HepG2 (cell line): Measurements from ENCODE around the gene LRR1. TPM values are rescaled to one million over a fixed set of nuclear protein-coding genes. Genes with fewer than 3 reads are reported as not detected.
A peak's percentile ranks its signal among the peaks of the same experiment; 100 is the strongest.

Experiments
- ARNT ChIP-seq: fragments of 450-650 bp; IDR thresholded peaks from 2 replicates; pipeline ENCODE4 v1.6.1; 2017
- ATF7-NPFF ChIP-seq: sonication (generic); formaldehyde crosslinking; IDR thresholded peaks from 2 replicates; pipeline ENCODE4 v1.8.1; 2023; ENCODE audit warnings: mild to moderate bottlenecking, low read depth, missing genetic modification reagents, moderate library complexity
- BHLHE40 ChIP-seq: IDR thresholded peaks from 2 replicates; pipeline ENCODE4 v1.6.1; 2011; ENCODE audit warnings: low read length, improper control_type of control experiment
- DPF2 ChIP-seq: sonication (generic); formaldehyde crosslinking; IDR thresholded peaks from 2 replicates; pipeline ENCODE4 v1.4.0; 2020; ENCODE audit warnings: mild to moderate bottlenecking, low read depth, missing genetic modification reagents, borderline replicate concordance
- GLMP ChIP-seq: sonication (generic); formaldehyde crosslinking; IDR thresholded peaks from 2 replicates; pipeline ENCODE4 v1.9.0; 2021; ENCODE audit warnings: missing genetic modification reagents, mild to moderate bottlenecking, borderline replicate concordance
- HNF4A ChIP-seq: sonication (generic); formaldehyde crosslinking; IDR thresholded peaks from 2 replicates; pipeline ENCODE4 v1.4.0; 2020; ENCODE audit warnings: missing genetic modification reagents
- MYC ChIP-seq: sonication (generic); formaldehyde crosslinking; IDR thresholded peaks from 2 replicates; pipeline ENCODE4 v1.9.0; 2021; ENCODE audit warnings: missing genetic modification reagents, borderline replicate concordance
- PHF8 ChIP-seq: sonication (generic); formaldehyde crosslinking; IDR thresholded peaks from 2 replicates; pipeline ENCODE4 v1.5.0; 2020; ENCODE audit warnings: missing genetic modification reagents
- REXO4 ChIP-seq: sonication (generic); formaldehyde crosslinking; IDR thresholded peaks from 2 replicates; pipeline ENCODE4 v1.8.0; 2022; ENCODE audit warnings: missing genetic modification reagents, mild to moderate bottlenecking, borderline replicate concordance
- SMARCC2 ChIP-seq: fragments of 450-650 bp; IDR thresholded peaks from 2 replicates; pipeline ENCODE4 v1.6.1; 2017; ENCODE audit warnings: antibody characterized with exemption, mild to moderate bottlenecking
- SSRP1 ChIP-seq: IDR thresholded peaks from 2 replicates; pipeline ENCODE4 v1.6.1; 2016; ENCODE audit warnings: control low read depth
- ZFY ChIP-seq: sonication (generic); formaldehyde crosslinking; IDR thresholded peaks from 2 replicates; pipeline ENCODE4 v1.4.0; 2020; ENCODE audit warnings: missing genetic modification reagents
- ZMAT5 ChIP-seq: sonication (generic); formaldehyde crosslinking; IDR thresholded peaks from 2 replicates; pipeline ENCODE4 v1.5.0; 2020; ENCODE audit warnings: mild to moderate bottlenecking, low read depth, missing genetic modification reagents, borderline replicate concordance
- ZNF333 ChIP-seq: sonication (generic); formaldehyde crosslinking; IDR thresholded peaks from 2 replicates; pipeline ENCODE4 v1.4.0; 2020; ENCODE audit warnings: mild to moderate bottlenecking, missing genetic modification reagents, borderline replicate concordance
- ZNF512 ChIP-seq: sonication (generic); formaldehyde crosslinking; IDR thresholded peaks from 2 replicates; pipeline ENCODE4 v1.4.0; 2020; ENCODE audit warnings: mild to moderate bottlenecking, missing genetic modification reagents
- ZNF546 ChIP-seq: sonication (generic); formaldehyde crosslinking; conservative IDR thresholded peaks from 2 replicates; pipeline ENCODE4 v1.8.1; 2023; ENCODE audit warnings: mild to moderate bottlenecking, missing genetic modification reagents
- ZNF557 ChIP-seq: sonication (generic); formaldehyde crosslinking; IDR thresholded peaks from 2 replicates; pipeline ENCODE4 v1.4.0; 2020; ENCODE audit warnings: missing genetic modification reagents
- ZNF558 ChIP-seq: sonication (generic); formaldehyde crosslinking; IDR thresholded peaks from 2 replicates; pipeline ENCODE4 v1.9.0; 2022; ENCODE audit warnings: mild to moderate bottlenecking, missing genetic modification reagents, borderline replicate concordance
- ZNF576 ChIP-seq: sonication (generic); formaldehyde crosslinking; IDR thresholded peaks from 2 replicates; pipeline ENCODE4 v1.4.0; 2020; ENCODE audit warnings: mild to moderate bottlenecking, missing genetic modification reagents
- ZNF678 ChIP-seq: sonication (generic); formaldehyde crosslinking; IDR thresholded peaks from 2 replicates; pipeline ENCODE4 v1.4.0; 2020; ENCODE audit warnings: mild to moderate bottlenecking, missing genetic modification reagents
- polyA plus RNA-seq, 8 experiments: library from polyadenylated mRNA; depleted of rRNA in 3 of 8; stranded (reverse) in 7 of 8; unstranded in 1 of 8; fragments of >200 nt; fragmentation: Illumina TruSeq in 4 of 8; extraction: Trizol in 4 of 8; gene quantifications; 2 replicates each; pipeline versions ENCODE4 v1.2.1 to v1.2.3, GENCODE V29; 2011 to 2016; ENCODE audit warnings: low read depth in 4 of 8, missing spikeins in 1 of 8, mixed read lengths in 1 of 8; ENCODE audit not compliant: insufficient read depth in 1 of 8
- total RNA-seq, 5 experiments: library from RNA; depleted of rRNA; stranded (reverse); fragments of >200 nt; fragmentation: Illumina TruSeq; extraction: Trizol; gene quantifications; 2 replicates each; pipeline ENCODE4 v1.2.3, GENCODE V29; 2016; ENCODE audit warnings: low read depth in 1 of 5
- TF ChIP-seq, protein P1 (sequence below): IDR thresholded peaks from 2 replicates; pipeline ENCODE4 v1.6.1; 2018; ENCODE audit warnings: missing genetic modification reagents, mild to moderate bottlenecking, missing compliant biosample characterization
- TF ChIP-seq, protein P2 (sequence below): sonication (generic); formaldehyde crosslinking; IDR thresholded peaks from 2 replicates; pipeline ENCODE4 v1.4.0; 2020; ENCODE audit warnings: mild to moderate bottlenecking, missing genetic modification reagents
- TF ChIP-seq, protein P3 (sequence below): sonication (generic); formaldehyde crosslinking; IDR thresholded peaks from 2 replicates; pipeline ENCODE4 v1.4.0; 2020; ENCODE audit warnings: missing genetic modification reagents, mild to moderate bottlenecking, borderline replicate concordance

Gene LRR1
- total and polyA plus RNA-seq, 2 of the 13 experiments (the other 11 are each of a cell fraction or from before 2014, with no cell fraction given): 7.0 to 36.2 TPM

- TF ChIP-seq, protein P1, sequence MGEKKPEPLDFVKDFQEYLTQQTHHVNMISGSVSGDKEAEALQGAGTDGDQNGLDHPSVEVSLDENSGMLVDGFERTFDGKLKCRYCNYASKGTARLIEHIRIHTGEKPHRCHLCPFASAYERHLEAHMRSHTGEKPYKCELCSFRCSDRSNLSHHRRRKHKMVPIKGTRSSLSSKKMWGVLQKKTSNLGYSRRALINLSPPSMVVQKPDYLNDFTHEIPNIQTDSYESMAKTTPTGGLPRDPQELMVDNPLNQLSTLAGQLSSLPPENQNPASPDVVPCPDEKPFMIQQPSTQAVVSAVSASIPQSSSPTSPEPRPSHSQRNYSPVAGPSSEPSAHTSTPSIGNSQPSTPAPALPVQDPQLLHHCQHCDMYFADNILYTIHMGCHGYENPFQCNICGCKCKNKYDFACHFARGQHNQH (CRISPR knock-in tag): no peak
- TF ChIP-seq SMARCC2 (no peak), DPF2 (CRISPR knock-in tag) (no peak), ZNF678 (CRISPR knock-in tag) (no peak), ZNF557 (CRISPR knock-in tag) (no peak), SSRP1 (no peak), ZNF546 (CRISPR knock-in tag) (no peak), MYC (CRISPR knock-in tag) (peak; percentile 78), BHLHE40 (peak; percentile 14; the same call in 1 of the 2 replicates), ARNT (no peak), ZNF558 (CRISPR knock-in tag) (no peak), ZMAT5 (CRISPR knock-in tag) (no peak), HNF4A (CRISPR knock-in tag) (no peak), ZNF512 (CRISPR knock-in tag) (no peak), PHF8 (peak; percentile 49; the same call in 1 of the 2 replicates), REXO4 (CRISPR knock-in tag) (0 out of 2 replicates have a peak, but pooled peaks have one; percentile 53), ZNF333 (CRISPR knock-in tag) (no peak), ZFY (CRISPR knock-in tag) (peak; percentile 36), ATF7-NPFF (no peak; the same call in none of the 2 replicates), GLMP (CRISPR knock-in tag) (peak; percentile 27; the same call in 1 of the 2 replicates), ZNF576 (CRISPR knock-in tag) (no peak)
- TF ChIP-seq, protein P2, sequence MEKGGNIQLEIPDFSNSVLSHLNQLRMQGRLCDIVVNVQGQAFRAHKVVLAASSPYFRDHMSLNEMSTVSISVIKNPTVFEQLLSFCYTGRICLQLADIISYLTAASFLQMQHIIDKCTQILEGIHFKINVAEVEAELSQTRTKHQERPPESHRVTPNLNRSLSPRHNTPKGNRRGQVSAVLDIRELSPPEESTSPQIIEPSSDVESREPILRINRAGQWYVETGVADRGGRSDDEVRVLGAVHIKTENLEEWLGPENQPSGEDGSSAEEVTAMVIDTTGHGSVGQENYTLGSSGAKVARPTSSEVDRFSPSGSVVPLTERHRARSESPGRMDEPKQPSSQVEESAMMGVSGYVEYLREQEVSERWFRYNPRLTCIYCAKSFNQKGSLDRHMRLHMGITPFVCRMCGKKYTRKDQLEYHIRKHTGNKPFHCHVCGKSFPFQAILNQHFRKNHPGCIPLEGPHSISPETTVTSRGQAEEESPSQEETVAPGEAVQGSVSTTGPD: no peak
- TF ChIP-seq, protein P3, sequence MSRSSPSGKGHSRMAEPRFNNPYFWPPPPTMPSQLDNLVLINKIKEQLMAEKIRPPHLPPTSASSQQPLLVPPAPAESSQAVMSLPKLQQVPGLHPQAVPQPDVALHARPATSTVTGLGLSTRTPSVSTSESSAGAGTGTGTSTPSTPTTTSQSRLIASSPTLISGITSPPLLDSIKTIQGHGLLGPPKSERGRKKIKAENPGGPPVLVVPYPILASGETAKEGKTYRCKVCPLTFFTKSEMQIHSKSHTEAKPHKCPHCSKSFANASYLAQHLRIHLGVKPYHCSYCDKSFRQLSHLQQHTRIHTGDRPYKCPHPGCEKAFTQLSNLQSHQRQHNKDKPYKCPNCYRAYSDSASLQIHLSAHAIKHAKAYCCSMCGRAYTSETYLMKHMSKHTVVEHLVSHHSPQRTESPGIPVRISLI: no peak
Measured at GRCh38 chr14:49634547-49635334, 36.0 kb downstream of the LRR1 start, which contains the start of gene DNAAF2 (continued).
